Neural progenitor cell (in vitro differentiated cells): ENCODE measurements around the gene PPP2R2B.

Experiments
- CTCF ChIP-seq: fragments of 200-600 bp; sonication (generic); IDR thresholded peaks from 2 replicates; pipeline ENCODE4 v1.5.1; 2017; ENCODE audit warnings: antibody characterized with exemption, mild to moderate bottlenecking
- EZH2phosphoT487 ChIP-seq: fragments of 200-600 bp; sonication (generic); IDR thresholded peaks from 2 replicates; pipeline ENCODE4 v1.6.1; 2017; ENCODE audit warnings: antibody characterized with exemption

- TF ChIP-seq EZH2phosphoT487 (no peak), CTCF (no peak)
Observed at GRCh38 chr5:146912874-146913273, 34.3 kb upstream of the PPP2R2B start.
